Measurements from ENCODE around the gene FGF23.

- no peak for TF ChIP-seq SRF (IDR thresholded peaks at IDR 0.05; ENCODE audit: low read depth)
- no peak for TF ChIP-seq RAD21 (IDR thresholded peaks at IDR 0.05; ENCODE audit: low read depth)
- TF ChIP-seq EZH2 (IDR thresholded peaks at IDR 0.05) = no peak
- no peak for TF ChIP-seq EGR1 (IDR thresholded peaks at IDR 0.05; ENCODE audit: low read depth)
- no peak for TF ChIP-seq CTCF (IDR thresholded peaks at IDR 0.05 in 2 of 3, conservative IDR thresholded peaks at IDR 0.05 in 1 of 3; ENCODE audit: borderline replicate concordance in 1 of 3, insufficient read depth in 1 of 3, low read depth in 2 of 3, low read length in 2 of 3)
- no peak for TF ChIP-seq POLR2AphosphoS5 (IDR thresholded peaks at IDR 0.05; ENCODE audit: low read depth, low read length)
- TF ChIP-seq YY1 (IDR thresholded peaks at IDR 0.05; ENCODE audit: extremely low read depth, insufficient replicate concordance, low read depth, low read length) = no peak
- no peak for TF ChIP-seq POLR2A (IDR thresholded peaks at IDR 0.05; ENCODE audit: borderline replicate concordance, extremely low read depth, insufficient read depth, insufficient read length)
- TF ChIP-seq MAX (IDR thresholded peaks at IDR 0.05) = no peak
- TF ChIP-seq ZFX (IDR thresholded peaks at IDR 0.05) = no peak
- no peak for TF ChIP-seq TCF7L2 (IDR thresholded peaks at IDR 0.05; ENCODE audit: borderline replicate concordance, extremely low read depth, insufficient read depth, insufficient read length)
Measured at GRCh38 chr12:4325966-4326365, 53.5 kb downstream of the FGF23 start.
